Lower leg skin (tissue), 4 donors: ENCODE data around the gene MINDY4. TPM values are rescaled to one million over a fixed set of nuclear protein-coding genes. Genes with fewer than 3 reads are reported as not detected.

Experiments
- DNase-seq, 2 donors: peaks; one replicate each; pipeline ENCODE4 v3.0.0-alpha.2; 2019; ENCODE audit warnings: low spot score in 2 of 2
- H3K4me3 ChIP-seq: fragments of 200-600 bp; sonication (generic); 2 replicates; pipeline ENCODE4 v1.5.1; 2017; ENCODE audit warnings: mild to moderate bottlenecking, low read depth; ENCODE audit not compliant: poor library complexity, severe bottlenecking
- POLR2A ChIP-seq, 2 donors: fragments of 450-650 bp; IDR thresholded peaks; one replicate each; pipeline ENCODE4 v1.6.1; 2016 to 2017; ENCODE audit warnings: antibody characterized with exemption in 2 of 2, mild to moderate bottlenecking in 1 of 2, moderate library complexity in 1 of 2
- WGBS, 2 donors: methylation state at CpG; one replicate each; pipeline ENCODE4 v1.1.5; 2018; 5-methylcytosine and 5-hydroxymethylcytosine counted together
- intact Hi-C: fragments of 100-400 bp; cut with DNase I; formaldehyde crosslinking; loops from one replicate; pipeline ENCODE4 v1.15.0; 2023; ENCODE audit warnings: low total_unique reads
- total RNA-seq, 4 donors: library from RNA; depleted of rRNA; stranded (reverse); fragments of >200 nt; gene quantifications; one replicate each; pipeline ENCODE4 v1.1.0, GENCODE V29; 2016
- TF ChIP-seq, protein P1 (sequence below), 3 donors: fragments of 450-650 bp; IDR thresholded peaks; one replicate each; pipeline ENCODE4 v1.5.1; 2016; ENCODE audit warnings: antibody characterized with exemption in 3 of 3, mild to moderate bottlenecking in 3 of 3, moderate library complexity in 2 of 3

Gene MINDY4
- total RNA-seq, 4 donors from 2014 or later: 4.0 to 4.7 (median 4.4) TPM

DNA sequence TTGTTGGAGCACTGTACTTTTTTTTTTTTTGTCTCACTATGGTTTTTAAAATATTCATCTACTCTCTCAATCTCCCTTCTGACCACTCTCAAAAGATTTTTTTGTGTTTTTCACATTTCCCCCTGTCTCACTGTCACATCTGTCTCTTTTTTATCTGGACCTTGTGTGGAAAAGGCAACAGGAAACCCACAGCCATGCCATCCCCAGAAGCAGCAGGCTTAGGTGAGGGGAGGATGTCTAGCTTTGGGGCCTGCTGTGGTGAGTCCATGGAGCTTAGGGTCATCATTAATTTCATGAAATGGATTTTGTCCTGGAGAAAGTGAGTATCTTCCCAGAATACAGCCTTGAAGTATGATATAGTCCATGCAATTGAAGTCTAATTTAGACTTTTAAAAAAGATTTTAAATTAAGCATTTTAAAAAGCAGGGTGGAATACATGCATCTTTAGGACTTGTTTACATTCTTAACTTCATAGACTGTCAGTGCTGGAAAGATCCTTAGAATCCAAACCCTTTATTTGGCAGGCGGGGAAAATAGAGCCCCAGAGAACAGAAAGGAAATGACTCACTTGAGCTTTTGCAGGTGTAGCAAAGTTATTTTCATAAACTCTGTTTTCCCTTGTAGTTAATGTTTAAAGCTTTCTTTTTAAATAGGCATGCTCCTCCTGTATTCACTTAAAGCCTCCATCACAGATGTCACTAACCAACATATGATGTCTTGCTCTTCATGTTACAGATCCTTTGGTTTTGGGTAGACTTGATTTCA is 25.1 kb downstream of the MINDY4 start:
- 36 to 41% methylated on average over 1 of the region's 1 CpG for WGBS, 2 donors
- DNase-seq: no peak
- no peak overlapping the region for H3K4me3 ChIP-seq
- intact Hi-C loops: loop anchor here (5.0 kb wide), 1 partner anchor 181 kb away; no protein-coding TSS in a partner anchor
- TF ChIP-seq, protein P1, sequence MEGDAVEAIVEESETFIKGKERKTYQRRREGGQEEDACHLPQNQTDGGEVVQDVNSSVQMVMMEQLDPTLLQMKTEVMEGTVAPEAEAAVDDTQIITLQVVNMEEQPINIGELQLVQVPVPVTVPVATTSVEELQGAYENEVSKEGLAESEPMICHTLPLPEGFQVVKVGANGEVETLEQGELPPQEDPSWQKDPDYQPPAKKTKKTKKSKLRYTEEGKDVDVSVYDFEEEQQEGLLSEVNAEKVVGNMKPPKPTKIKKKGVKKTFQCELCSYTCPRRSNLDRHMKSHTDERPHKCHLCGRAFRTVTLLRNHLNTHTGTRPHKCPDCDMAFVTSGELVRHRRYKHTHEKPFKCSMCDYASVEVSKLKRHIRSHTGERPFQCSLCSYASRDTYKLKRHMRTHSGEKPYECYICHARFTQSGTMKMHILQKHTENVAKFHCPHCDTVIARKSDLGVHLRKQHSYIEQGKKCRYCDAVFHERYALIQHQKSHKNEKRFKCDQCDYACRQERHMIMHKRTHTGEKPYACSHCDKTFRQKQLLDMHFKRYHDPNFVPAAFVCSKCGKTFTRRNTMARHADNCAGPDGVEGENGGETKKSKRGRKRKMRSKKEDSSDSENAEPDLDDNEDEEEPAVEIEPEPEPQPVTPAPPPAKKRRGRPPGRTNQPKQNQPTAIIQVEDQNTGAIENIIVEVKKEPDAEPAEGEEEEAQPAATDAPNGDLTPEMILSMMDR (IDR thresholded peaks at IDR 0.05): no peak
- no peak for TF ChIP-seq POLR2A (IDR thresholded peaks at IDR 0.05)

DNA sequence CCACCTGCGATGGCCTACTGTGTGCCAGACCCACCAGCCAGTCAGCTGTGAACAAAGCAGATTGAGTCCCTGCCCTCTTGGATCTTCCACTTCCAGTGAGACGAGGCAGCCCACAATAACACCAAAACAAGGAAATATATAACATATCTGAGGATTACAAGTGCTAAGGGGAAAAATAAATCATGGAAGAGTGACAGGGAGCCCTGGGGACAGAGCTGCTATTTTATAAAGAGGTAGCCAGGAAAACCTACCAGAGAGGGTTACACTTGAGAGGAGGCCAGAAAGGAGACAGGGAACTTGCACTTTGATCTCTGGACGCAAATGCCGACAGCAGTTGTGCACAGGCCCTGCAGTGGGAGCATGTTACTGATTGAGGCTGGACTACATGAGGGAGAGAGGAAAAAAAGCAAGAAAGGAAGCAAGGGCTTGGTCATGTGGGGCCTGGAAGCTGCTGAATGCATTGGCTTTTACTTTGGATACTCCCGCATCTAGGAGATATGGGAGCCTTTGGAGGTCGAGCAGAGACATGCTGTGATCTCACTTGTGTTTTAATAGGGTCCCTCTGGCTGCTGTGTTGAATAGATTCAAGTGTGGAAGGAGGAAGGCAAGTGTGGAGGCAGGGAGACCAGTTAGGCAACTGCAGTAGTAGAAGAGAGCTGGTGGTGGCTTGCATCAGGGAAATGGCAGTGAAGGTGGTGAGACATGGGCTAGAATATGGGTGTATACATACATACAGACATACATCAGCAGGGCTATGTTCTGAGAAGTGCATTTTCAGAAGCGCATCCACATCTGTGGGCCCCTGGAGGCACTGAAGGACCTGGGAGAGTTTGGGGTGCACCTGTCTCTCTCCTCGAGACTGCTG is 26.2 kb downstream of the MINDY4 start:
- no peak overlapping the region for H3K4me3 ChIP-seq
- WGBS, 2 donors: 76 to 81% methylated on average over 8 of the region's 8 CpGs
- no peak for TF ChIP-seq POLR2A (IDR thresholded peaks at IDR 0.05)
- TF ChIP-seq, protein P1 (IDR thresholded peaks at IDR 0.05): no peak
- DNase-seq: no peak
- intact Hi-C loops: loop anchor here (5.0 kb wide), 1 partner anchor 180 kb away; no protein-coding TSS in a partner anchor

DNA sequence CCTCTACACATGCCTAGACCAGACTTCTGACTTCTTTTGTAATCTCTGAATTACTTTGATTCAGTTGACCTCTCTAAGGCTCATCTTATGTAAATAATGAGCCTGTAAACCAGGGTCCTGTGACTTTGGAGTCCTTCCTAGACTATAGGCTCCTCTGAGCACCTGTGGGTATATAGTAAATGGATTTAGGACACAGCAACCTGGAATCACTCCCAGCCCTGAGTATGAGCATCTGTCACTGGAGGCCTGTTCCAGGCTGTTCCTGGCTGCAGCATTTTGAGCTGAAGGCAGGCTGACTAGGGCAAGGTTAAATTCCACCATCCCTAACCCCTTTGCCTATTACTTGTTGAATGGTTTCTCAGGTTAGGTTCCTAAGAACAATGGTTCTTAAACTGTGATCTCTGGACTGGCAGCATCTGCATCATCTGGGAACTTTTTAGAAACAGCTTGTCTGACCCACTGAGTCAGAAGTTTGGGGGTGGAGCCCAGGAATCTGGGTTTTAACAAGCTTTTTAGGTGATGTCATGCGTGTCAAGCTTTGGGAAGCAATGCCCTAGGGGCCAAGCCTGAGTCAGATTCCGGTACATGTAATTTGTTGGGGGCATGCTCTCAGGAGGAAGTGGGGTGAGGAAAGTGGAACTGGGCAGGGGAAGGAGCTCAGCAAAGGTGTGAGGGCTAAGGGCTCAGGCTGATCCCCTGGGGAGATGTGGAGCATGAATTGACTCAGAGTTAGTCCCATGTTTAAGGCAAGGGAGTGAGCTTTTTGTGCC is 28.2 kb downstream of the MINDY4 start:
- no peak for TF ChIP-seq POLR2A (IDR thresholded peaks at IDR 0.05)
- TF ChIP-seq, protein P1 (IDR thresholded peaks at IDR 0.05): no peak
- DNase-seq: peak in 1 of 2 donors; percentile 69
- H3K4me3 ChIP-seq: no peak overlapping the region
- WGBS, 2 donors: 15 to 20% methylated on average over 2 of the region's 2 CpGs
- intact Hi-C loops: loop anchor here (5.0 kb wide), 1 partner anchor 178 kb away; no protein-coding TSS in a partner anchor

DNA sequence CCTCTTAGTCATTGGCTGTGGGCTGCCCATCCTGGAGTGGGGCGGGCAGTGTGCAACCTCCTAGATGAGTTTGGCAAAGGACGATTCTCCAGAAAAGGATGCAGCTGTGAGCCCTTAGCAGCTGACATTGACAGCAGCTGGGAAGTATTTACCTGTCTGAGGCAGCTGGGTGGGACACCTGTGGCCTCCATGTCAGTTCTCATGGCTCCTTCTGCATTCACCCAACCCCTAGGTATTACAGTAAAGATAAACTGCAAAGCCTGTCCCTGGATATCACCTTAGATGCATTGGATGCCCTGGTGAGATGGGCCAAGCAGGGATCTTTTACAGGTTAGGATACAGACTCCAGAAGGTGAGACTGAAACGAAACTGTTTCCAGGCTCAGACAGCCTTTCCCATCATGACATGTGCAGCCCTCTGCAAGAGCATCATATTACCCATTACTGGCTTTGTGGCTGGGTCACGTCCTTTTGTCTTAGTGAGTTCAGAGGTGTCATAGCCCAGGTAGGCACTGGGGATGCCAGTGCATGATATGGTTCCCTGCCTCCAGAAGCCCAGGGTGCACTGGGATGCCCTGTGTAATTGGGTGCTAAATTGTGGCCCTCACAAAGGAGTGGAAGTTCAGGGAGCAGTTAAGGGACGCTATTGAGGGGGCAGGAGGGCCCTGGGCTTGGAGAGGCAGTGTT is 28.9 kb downstream of the MINDY4 start:
- intact Hi-C loops: loop anchor here (5.0 kb wide), 1 partner anchor 177 kb away; no protein-coding TSS in a partner anchor

More for the DNA sequence above, 28.9 kb downstream of the MINDY4 start:
- WGBS, 2 donors: 76 to 84% methylated on average over 5 of the region's 5 CpGs
- DNase-seq: no peak
- no peak overlapping the region for H3K4me3 ChIP-seq
- TF ChIP-seq, protein P1 (IDR thresholded peaks at IDR 0.05): no peak
- TF ChIP-seq POLR2A (IDR thresholded peaks at IDR 0.05): no peak
